K562 (cell line): ENCODE measurements around the gene SEPTIN1. TPM values are rescaled to one million over a fixed set of nuclear protein-coding genes. Genes with fewer than 3 reads are reported as not detected.
A peak's percentile ranks its signal among the peaks of the same experiment; 100 is the strongest.

ENCODE experiments used
- BDP1 ChIP-seq: IDR thresholded peaks from 3 replicates; pipeline ENCODE4 v1.6.1; 2011; ENCODE audit not compliant: insufficient read length, insufficient read depth
- PHF21A ChIP-seq: fragments of 450-650 bp; IDR thresholded peaks from 2 replicates; pipeline ENCODE4 v1.6.1; 2017; ENCODE audit warnings: low read depth, borderline replicate concordance
- RFX5 ChIP-seq: IDR thresholded peaks from 2 replicates; pipeline ENCODE4 v1.6.1; 2011; ENCODE audit warnings: low read depth, mild to moderate bottlenecking, improper control_type of control experiment, low read length
- SLC30A9 ChIP-seq: fragments of 250-450 bp; sonication (Bioruptor Pico); IDR thresholded peaks from 2 replicates; pipeline ENCODE4 v1.8.0; 2022; ENCODE audit warnings: mild to moderate bottlenecking, moderate library complexity
- SMARCE1 ChIP-seq: fragments of 450-650 bp; IDR thresholded peaks from 2 replicates; pipeline ENCODE4 v1.7.1; 2016; ENCODE audit warnings: mild to moderate bottlenecking
- TEAD4 ChIP-seq, 2 experiments: sonication (generic) in 1 of 2; formaldehyde crosslinking in 1 of 2; IDR thresholded peaks; 2 replicates each; pipeline versions ENCODE4 v1.6.1 to v1.8.0; 2012 to 2022; ENCODE audit warnings: borderline replicate concordance in 1 of 2, inconsistent platforms in 1 of 2, low read length in 1 of 2, mild to moderate bottlenecking in 1 of 2, missing genetic modification reagents in 1 of 2
- ZNF311 ChIP-seq: fragments of 250-450 bp; sonication (Bioruptor Pico); IDR thresholded peaks from 2 replicates; pipeline ENCODE4 v1.4.0; 2020; ENCODE audit warnings: mild to moderate bottlenecking, moderate library complexity
- ZNF589 ChIP-seq: fragments of 200-800 bp; sonication (Bioruptor generic); IDR thresholded peaks from 2 replicates; pipeline ENCODE4 v1.6.1; 2016; ENCODE audit warnings: low read depth, missing genetic modification characterization, missing compliant biosample characterization
- polyA plus RNA-seq, 8 experiments: library from polyadenylated mRNA; depleted of rRNA in 4 of 8; stranded (reverse) in 5 of 8; unstranded in 3 of 8; fragments of >200 nt; fragmentation: Nextera tagmentation in 2 of 8; fragmentation: Illumina TruSeq in 1 of 8; extraction: Ambion mirVana in 2 of 8; extraction: Trizol in 1 of 8; gene quantifications; 2 replicates each; pipeline versions ENCODE4 v1.2.1 to v1.2.3, GENCODE V29; 2011 to 2014; ENCODE audit warnings: inconsistent platforms in 1 of 8, missing spikeins in 1 of 8
- total RNA-seq, 7 experiments: library from RNA; depleted of rRNA in 6 of 7; stranded (reverse); fragments of >200 nt in 6 of 7; fragmentation: Illumina TruSeq in 2 of 7; extraction: Trizol in 2 of 7; gene quantifications; 2 replicates each; pipeline versions ENCODE4 v1.2.1 to v1.2.3, GENCODE V29; 2011 to 2021; ENCODE audit warnings: low replicate concordance in 1 of 7
- TF ChIP-seq, protein P1 (sequence below): fragments of 450-650 bp; IDR thresholded peaks from 2 replicates; pipeline ENCODE4 v1.6.1; 2017; ENCODE audit warnings: antibody characterized with exemption, mild to moderate bottlenecking

Gene SEPTIN1
- total and polyA plus RNA-seq, 9 of the 15 experiments (the other 6 are each of a cell fraction or from before 2014, with no cell fraction given), result 0.23 to 5.6 (median 1.7) TPM; not detected in 1

GRCh38 chr16:30377812-30378235, 4.5 kb downstream of the SEPTIN1 start (continued):
- TF ChIP-seq TEAD4 (IDR thresholded peaks at IDR 0.05; ENCODE audit: low read length) (no peak; the same call in 1 of the 2 replicates), TEAD4 (CRISPR knock-in tag; IDR thresholded peaks at IDR 0.05; ENCODE audit: borderline replicate concordance) (no peak), RFX5 (no peak), BDP1 (no peak), ZNF589 (CRISPR knock-in tag) (peak; percentile 89), SMARCE1 (peak; percentile 19; the same call in 1 of the 2 replicates), PHF21A (no peak), ZNF311 (CRISPR knock-in tag) (no peak), SLC30A9 (no peak)
- TF ChIP-seq, protein P1, sequence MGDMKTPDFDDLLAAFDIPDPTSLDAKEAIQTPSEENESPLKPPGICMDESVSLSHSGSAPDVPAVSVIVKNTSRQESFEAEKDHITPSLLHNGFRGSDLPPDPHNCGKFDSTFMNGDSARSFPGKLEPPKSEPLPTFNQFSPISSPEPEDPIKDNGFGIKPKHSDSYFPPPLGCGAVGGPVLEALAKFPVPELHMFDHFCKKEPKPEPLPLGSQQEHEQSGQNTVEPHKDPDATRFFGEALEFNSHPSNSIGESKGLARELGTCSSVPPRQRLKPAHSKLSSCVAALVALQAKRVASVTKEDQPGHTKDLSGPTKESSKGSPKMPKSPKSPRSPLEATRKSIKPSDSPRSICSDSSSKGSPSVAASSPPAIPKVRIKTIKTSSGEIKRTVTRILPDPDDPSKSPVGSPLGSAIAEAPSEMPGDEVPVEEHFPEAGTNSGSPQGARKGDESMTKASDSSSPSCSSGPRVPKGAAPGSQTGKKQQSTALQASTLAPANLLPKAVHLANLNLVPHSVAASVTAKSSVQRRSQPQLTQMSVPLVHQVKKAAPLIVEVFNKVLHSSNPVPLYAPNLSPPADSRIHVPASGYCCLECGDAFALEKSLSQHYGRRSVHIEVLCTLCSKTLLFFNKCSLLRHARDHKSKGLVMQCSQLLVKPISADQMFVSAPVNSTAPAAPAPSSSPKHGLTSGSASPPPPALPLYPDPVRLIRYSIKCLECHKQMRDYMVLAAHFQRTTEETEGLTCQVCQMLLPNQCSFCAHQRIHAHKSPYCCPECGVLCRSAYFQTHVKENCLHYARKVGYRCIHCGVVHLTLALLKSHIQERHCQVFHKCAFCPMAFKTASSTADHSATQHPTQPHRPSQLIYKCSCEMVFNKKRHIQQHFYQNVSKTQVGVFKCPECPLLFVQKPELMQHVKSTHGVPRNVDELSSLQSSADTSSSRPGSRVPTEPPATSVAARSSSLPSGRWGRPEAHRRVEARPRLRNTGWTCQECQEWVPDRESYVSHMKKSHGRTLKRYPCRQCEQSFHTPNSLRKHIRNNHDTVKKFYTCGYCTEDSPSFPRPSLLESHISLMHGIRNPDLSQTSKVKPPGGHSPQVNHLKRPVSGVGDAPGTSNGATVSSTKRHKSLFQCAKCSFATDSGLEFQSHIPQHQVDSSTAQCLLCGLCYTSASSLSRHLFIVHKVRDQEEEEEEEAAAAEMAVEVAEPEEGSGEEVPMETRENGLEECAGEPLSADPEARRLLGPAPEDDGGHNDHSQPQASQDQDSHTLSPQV, result peak; percentile 89
